ENCODE results near the gene FIGLA.
"Not testable (repeated sequence)": the region's sequence is repeated elsewhere in the genome, so short reads cannot be mapped to it uniquely, and the experiment has no call there.

The FIGLA gene

DNA sequence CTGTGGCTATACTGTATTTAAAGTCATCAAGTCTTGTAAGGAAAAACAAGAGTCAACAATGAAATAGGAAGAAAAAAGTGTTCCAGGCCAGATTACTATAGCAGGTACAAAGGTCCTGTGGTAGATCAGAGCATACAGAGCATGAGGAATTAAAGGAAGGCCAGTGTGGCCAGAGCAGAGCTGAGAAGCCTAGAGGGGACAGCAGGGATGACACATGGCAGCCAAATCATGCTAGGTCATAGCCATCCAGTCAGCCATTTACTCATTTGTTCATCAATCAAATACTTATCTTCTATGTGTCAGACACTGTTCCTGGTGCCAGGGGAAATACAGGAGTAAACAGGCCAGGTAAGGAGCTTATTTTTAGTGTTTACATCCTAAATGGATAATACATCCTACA lies 46.8 kb downstream of the FIGLA start:
- DNase-seq: no peak

DNA sequence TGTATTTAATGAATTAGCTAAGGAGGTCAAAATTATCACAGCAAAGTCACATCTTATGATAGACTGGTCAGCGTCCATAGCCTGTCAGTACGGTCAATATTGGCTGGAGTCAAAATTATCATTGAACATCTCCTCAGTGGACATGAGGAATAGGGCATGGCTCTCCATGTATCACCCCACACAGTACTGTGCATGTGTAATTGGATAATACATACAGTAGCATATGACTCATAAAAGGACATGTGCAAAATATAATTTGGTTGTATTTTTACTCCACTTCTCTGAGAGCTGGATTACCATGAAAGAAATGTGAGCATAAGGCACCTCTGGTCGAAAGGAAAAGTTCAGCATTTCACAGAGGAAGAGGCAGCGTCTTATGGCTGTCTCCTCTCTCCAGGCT lies 47.4 kb downstream of the FIGLA start:
- no peak for DNase-seq

DNA sequence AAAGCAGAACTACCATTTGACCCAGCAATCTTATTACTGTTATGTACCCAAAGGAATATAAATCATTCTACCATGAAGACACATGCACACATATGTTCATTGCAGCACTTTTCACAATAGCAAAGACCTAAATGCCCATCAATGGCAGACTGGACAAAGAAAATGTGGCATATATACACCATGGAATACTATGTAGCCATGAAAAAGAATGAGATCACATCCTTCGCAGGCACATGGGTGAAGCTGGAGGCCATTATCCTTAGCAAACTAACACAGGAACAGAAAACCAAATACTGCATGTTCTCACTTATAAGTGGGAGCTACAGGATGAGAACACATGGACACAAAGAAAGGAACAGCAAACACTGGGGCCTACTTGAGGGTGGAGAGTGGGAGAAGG lies 51.0 kb downstream of the FIGLA start:
- DNase-seq: not testable (repeated sequence)

DNA sequence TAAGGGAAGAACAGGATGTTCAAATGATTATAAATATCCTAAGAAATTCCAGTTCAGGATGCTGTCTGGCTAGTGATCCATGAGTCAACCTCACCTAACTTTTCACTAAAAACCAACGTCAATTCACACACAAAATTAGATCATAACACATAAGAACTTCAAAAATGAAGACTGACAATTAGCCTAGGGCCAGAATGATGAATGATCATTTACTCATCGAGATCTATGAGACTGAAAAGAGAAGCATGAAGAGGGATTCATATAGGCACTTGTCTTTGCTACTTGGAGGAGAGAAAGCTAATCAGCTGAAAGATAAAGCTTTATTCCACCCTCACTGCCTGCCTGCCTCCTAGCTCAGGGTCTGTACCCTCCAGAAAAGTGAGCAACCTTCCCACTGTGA lies 52.3 kb downstream of the FIGLA start:
- no peak for DNase-seq

DNA sequence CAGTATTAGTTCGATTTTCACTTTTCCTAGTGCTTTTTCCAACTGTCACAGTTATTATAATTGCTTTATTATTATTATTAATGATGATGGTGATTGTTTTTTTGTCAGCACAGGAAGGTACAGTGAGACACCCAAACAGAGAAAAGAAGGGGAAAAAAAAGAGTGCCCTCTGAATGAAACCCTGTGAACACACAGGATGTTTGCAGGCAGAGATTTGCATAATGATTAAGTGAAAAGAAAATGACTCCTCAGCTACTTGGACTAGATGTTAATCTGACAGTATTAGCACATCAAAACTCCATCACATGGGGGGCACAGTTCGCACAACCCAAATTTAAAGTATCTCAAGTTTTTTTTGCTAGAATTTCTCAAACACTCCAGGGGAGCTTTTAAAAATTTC lies 55.4 kb downstream of the FIGLA start:
- DNase-seq: no peak

DNA sequence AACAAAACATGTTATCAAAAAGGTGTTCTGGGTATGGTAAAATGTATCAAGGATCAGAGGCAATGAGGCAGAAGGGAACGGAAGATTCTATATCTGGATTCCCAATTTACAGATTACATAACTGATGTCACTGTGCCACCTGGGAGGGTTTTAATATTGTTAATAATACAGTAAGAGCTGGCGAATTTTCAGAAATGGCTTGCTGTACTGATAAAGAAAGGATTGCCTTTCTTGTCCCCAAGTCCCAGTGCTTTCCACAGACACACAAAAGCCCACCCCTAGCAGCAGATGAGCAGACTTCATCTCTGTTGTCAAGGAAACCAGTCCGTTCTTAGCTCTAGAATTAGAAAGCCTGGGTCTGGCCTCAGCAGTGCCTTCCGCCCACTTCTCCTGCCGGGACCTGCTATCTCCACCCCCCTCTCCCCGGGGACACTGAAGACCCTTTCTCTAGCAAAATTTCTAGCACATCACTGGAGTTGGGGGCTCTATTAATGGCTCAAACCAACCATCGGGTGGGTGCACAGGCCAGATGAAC lies 56.7 kb downstream of the FIGLA start:
- no peak for DNase-seq

DNA sequence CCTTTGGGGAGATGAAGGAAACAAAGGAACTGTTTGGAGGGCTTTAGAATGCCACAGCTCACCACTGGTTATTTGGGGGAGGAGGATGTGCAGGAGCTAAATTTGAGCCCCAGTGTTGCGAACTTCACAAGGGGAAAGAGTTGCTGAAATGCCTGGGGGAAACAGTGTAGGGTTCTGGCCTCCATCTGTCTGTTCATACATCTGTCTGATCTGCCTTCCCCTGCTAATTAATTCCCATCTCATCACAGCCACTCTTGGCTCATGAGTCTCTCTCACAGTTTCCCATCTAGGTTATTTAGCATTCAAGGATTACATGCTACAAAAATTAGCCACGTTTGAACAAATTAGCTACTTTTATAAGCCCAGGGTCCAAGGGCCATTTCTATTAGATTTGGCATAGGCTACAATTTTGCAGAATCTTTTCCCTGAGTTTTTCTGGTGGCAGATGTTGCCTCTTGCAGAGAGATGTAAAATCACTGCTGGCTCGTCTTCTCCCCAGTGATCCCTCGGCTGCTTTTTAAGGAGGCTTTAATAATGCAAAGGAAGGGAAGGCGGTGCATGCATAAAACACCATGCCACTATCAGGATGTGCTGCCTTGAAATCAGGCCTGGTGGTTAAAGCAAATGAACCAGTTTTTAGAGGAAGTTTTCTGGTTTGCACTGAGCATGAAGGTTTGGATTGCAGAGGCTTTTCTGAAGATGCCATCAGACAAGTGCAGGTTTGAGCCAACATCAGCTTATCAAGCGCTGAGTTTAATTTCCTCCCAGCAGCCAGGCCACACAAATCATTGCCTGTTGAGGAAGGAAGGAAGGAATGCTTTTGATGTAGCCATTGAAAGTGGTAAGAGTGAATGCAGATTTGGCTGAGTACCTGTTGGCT lies 57.4 kb downstream of the FIGLA start:
- no peak for DNase-seq

DNA sequence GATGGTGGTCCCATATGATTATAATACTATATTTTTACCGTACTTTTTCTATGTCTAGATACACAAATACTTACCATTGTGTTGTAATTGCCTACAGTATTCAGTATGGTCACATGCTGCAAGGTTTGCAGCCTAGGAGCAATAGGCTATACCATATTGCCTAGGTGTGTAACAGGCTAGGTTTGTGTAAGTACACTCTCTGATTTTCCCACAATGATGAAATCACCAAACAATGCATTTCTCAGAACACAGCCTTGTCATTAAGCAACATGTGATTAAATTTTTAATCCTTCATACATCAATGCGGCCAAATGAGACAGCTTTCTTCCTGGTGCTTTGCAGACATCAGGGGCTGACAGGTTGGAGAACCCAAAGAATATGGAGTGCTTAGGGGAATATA lies 59.7 kb downstream of the FIGLA start:
- DNase-seq: no peak

DNA sequence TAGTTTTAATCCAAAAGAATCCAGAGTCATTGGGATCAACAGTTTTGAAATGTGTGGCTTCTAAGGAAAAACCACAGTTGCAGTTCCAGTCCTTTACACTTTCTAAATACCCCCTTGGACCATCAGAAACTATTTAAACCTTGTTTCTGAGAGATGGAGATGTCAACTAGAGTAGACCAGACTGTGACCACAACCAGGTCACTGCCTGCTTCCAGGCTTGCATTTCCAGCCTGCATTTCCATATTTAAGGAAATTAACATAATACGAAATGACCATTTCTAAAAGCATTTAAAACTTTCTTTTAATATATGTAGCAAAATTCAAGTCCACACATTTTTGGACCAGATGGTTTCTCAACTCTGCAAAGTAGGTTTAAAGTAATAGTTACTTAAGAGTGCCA lies 60.8 kb downstream of the FIGLA start:
- DNase-seq: no peak

DNA sequence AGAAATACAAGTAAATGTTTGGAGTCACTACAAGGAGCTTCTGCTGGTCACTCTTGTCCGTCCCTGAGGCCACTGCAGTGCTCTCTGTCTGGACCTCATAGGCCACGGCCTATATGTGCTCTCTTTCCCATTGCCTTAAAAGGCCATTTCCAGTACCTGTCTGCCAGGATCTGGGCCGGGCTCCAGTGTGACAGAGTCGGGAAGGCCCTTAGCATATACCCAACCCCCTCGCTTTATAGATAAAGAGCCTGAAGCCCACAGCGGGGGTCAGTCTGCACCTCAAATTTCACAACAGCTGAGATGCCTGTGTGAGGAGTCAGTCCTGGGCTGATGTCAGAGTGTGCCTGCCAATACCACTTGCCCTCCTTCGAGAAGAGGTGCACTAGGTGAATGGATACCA lies 62.3 kb downstream of the FIGLA start:
- no peak for DNase-seq
